Adrenal gland (tissue), 12 donors: ENCODE results near the gene ITGB6. TPM values are rescaled to one million over a fixed set of nuclear protein-coding genes. Genes with fewer than 3 reads are reported as not detected.

Experiments used
- DNase-seq, 7 donors: peaks; one replicate each; pipeline ENCODE4 v3.0.0-alpha.2; 2019 to 2020
- H3K27ac ChIP-seq, 5 donors: fragments of 200-600 bp; sonication (generic) in 4 of 5; 1 replicate in 3 of 5; 2 replicates in 2 of 5; pipeline versions ENCODE4 v1.5.1 to v1.8.0; 2016 to 2020; ENCODE audit warnings: mild to moderate bottlenecking in 1 of 5
- H3K27me3 ChIP-seq: fragments of 200-600 bp; 2 replicates; pipeline ENCODE4 v1.8.0; 2021
- H3K36me3 ChIP-seq, 2 donors: fragments of 200-600 bp; replicated peaks in 1 of 2; 1 replicate in 1 of 2; 2 replicates in 1 of 2; pipeline versions ENCODE4 v1.5.1 to v1.8.0; 2018 to 2022
- H3K4me1 ChIP-seq, 2 donors: fragments of 200-600 bp; replicated peaks in 1 of 2; 1 replicate in 1 of 2; 2 replicates in 1 of 2; pipeline versions ENCODE4 v1.5.1 to v1.8.0; 2018 to 2021
- H3K4me3 ChIP-seq, 4 donors: fragments of 200-600 bp; sonication (generic) in 3 of 4; one replicate each; pipeline ENCODE4 v1.5.1; 2016 to 2018
- H3K9me3 ChIP-seq, 3 donors: fragments of 200-600 bp; sonication (generic) in 1 of 3; replicated peaks in 1 of 3; 1 replicate in 2 of 3; 2 replicates in 1 of 3; pipeline versions ENCODE4 v1.5.1 to v1.8.0; 2016 to 2021
- CTCF ChIP-seq, 6 experiments: fragments of 450-650 bp in 4 of 6; fragments of 200-600 bp in 2 of 6; sonication (generic) in 1 of 6; IDR thresholded peaks; 1 replicate in 5 of 6; 2 replicates in 1 of 6; pipeline versions ENCODE4 v1.5.1 to v1.8.0; 2016 to 2021; ENCODE audit warnings: antibody characterized with exemption in 6 of 6, mild to moderate bottlenecking in 2 of 6, moderate library complexity in 1 of 6
- POLR2A ChIP-seq, 2 donors: fragments of 450-650 bp; IDR thresholded peaks; one replicate each; pipeline ENCODE4 v1.6.1; 2017; ENCODE audit warnings: antibody characterized with exemption in 2 of 2, mild to moderate bottlenecking in 2 of 2, moderate library complexity in 1 of 2
- whole genome bisulfite sequencing, 4 donors: extraction: QIAGEN DNeasy Blood & Tissue Kit in 2 of 4; methylation state at CpG; one replicate each; pipeline versions ENCODE4 v1.1.5 to v1.1.7; 2013 to 2017; 5-methylcytosine and 5-hydroxymethylcytosine counted together
- intact Hi-C, 2 donors: fragments of 100-400 bp; cut with DNase I; formaldehyde crosslinking; loops; one replicate each; pipeline versions ENCODE4 v1.14.1 to v1.15.0; 2022 to 2023
- polyA plus RNA-seq, 3 donors: library from polyadenylated mRNA; stranded (reverse); fragments of 200-250 nt in 2 of 3; fragments of 350-450 nt in 1 of 3; fragmentation: Illumina TruSeq in 1 of 3; extraction: RNeasy Lipid Tissue Mini Kit (QIAGEN cat#74804) in 1 of 3; gene quantifications; one replicate each; pipeline ENCODE4 v1.2.3, GENCODE V29; 2013 to 2014
- total RNA-seq, 9 donors: library from RNA; depleted of rRNA in 4 of 9; stranded (reverse); fragments of >200 nt in 4 of 9; fragments of 120-200 nt in 1 of 9; fragmentation: NEBNext Ultra II Directional in 1 of 9; extraction: Animal tissue kit (Norgen Biotek cat#: 25700) in 1 of 9; gene quantifications; one replicate each; pipeline versions ENCODE4 v1.1.0 to v1.2.4, GENCODE V29; 2013 to 2023
- donor health status: healthy with polysubstance abuse.
- donor health status: Bipolar disorder and iron deficiency.
- donor health status: DM: yes; HTN: yes; CAD: no.
- donor health status: DM: no; HTN: no; CAD: no.
- donor health status: DM: no; HTN: no; CAD: no.
- donor health status: DM: yes; HTN: yes; CAD: no.

Gene ITGB6
- total and polyA plus RNA-seq, 12 donors, result 0.08 to 0.53 (median 0.18) TPM; not detected in 9

GRCh38 chr2:160085662-160086061 is 114.4 kb downstream of the ITGB6 start:
- Histone ChIP-seq H3K27me3 (no peaks in the 10 kb centered on the region), H3K4me3 (no peak overlapping the region), H3K36me3 (no peaks in the 10 kb centered on the region), H3K9me3 (peaks cover 0 to 31% (median 0%) of the 10 kb centered on the region in 3 donors), H3K27ac (no peak overlapping the region), H3K4me1 (no peaks in the 10 kb centered on the region)
- intact Hi-C loops, result no loop called here
- 85 to 92% (median 89%) methylated on average over 3 of the region's 3 CpGs for WGBS, 4 donors
- TF ChIP-seq CTCF (IDR thresholded peaks at IDR 0.05) (no peak), POLR2A (IDR thresholded peaks at IDR 0.05) (no peak)
- no peak for DNase-seq

- H3K4me3 ChIP-seq, result no peak overlapping the region
- H3K36me3 ChIP-seq, result no peaks in the 10 kb centered on the region
- TF ChIP-seq CTCF (IDR thresholded peaks at IDR 0.05) (no peak), POLR2A (IDR thresholded peaks at IDR 0.05) (no peak)
- no peaks in the 10 kb centered on the region for H3K27me3 ChIP-seq
- DNase-seq, result no peak
- no peaks in the 10 kb centered on the region for H3K4me1 ChIP-seq
- 78 to 87% (median 81%) methylated on average over 4 of the region's 4 CpGs for WGBS, 4 donors
- H3K9me3 ChIP-seq, result no peaks in the 10 kb centered on the region
- intact Hi-C loops, result no loop called here
- H3K27ac ChIP-seq, result no peak overlapping the region
Observed at GRCh38 chr2:160077912-160078810, 121.9 kb downstream of the ITGB6 start.

GRCh38 chr2:160076914-160077313 is 123.2 kb downstream of the ITGB6 start:
- intact Hi-C loops, result no loop called here
- no peak for DNase-seq
- H3K9me3 ChIP-seq, result no peaks in the 10 kb centered on the region
- H3K36me3 ChIP-seq, result no peaks in the 10 kb centered on the region
- H3K4me1 ChIP-seq, result no peaks in the 10 kb centered on the region
- 62 to 69% (median 64%) methylated on average over 4 of the region's 4 CpGs for WGBS, 4 donors
- TF ChIP-seq CTCF (IDR thresholded peaks at IDR 0.05), result no peak
- H3K4me3 ChIP-seq, result no peak overlapping the region
- no peaks in the 10 kb centered on the region for H3K27me3 ChIP-seq
- H3K27ac ChIP-seq, result no peak overlapping the region

GRCh38 chr2:160076241-160076640 is 123.8 kb downstream of the ITGB6 start:
- H3K36me3 ChIP-seq, result no peaks in the 10 kb centered on the region
- TF ChIP-seq POLR2A (IDR thresholded peaks at IDR 0.05), result no peak
- no peak for TF ChIP-seq CTCF (IDR thresholded peaks at IDR 0.05)
- no peaks in the 10 kb centered on the region for H3K27me3 ChIP-seq
- WGBS, 4 donors, result 69 to 79% (median 71%) methylated on average over 2 of the region's 2 CpGs
- no peaks in the 10 kb centered on the region for H3K4me1 ChIP-seq
- no peaks in the 10 kb centered on the region for H3K9me3 ChIP-seq
- intact Hi-C loops, result no loop called here
- H3K27ac ChIP-seq, result no peak overlapping the region
- H3K4me3 ChIP-seq, result no peak overlapping the region
- DNase-seq, result no peak
